Activated CD8-positive, alpha-beta memory T cell treated with anti-CD3 and anti-CD28 coated beads, Interleukin-2, amount 50 U/mL, for 24 hours (primary cell): ENCODE measurements around the gene IRF5.

ENCODE experiments used
- DNase-seq: peaks from one replicate; pipeline ENCODE4 v3.0.0-alpha.2; 2020; ENCODE audit errors: extremely low read depth

Gene IRF5

DNA sequence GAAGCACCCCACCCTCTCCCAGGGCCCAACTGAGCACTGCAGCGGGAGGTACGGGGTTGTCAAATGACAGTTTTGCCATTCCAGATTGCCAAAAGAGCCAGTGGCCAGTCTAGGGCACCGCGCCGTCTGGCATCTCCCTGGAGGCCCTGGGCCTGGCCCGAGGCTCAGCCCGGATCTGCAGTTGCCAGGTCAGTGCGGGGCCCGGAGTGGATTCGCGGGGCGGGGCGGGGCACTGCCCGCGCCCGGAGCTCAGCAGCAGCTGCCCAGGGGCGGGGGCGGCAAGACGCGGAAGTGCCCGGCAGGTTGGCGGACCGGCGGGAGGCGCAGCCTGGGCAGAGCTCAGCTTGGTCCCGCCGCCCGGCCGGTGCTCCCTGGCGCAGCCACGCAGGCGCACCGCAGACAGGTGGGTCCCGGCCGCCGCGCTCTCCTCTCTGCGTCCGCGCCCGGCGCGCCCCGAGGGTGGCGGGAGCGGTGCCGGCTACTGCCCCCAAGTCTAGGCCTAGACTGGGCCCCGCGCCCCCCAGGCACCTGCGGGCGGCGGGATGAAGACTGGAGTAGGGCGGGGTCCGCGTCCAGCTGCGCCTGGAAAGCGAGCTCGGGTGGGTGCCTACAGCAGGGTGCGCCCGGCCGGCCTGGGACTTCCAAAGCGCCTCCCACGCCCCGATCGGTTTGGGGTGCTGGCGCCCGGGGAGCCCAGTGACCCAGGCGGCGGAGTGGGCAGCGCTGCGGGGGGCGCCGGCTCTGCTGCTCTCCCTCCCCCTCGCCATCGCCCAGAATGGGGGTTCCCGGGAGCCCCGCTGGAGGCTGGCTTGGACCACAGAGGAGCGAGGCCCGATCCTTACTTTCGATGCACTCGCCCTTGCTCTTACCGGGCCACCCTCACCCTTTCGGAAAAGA, at the start of gene IRF5:
IRF5 (plus strand) TSS at position 281 of the 897 bp plus-strand sequence. CDS start 4,155 bp downstream, outside the sequence.
- no peak for DNase-seq

- no peak for DNase-seq
Measured at GRCh38 chr7:128888039-128888755, 49.5 kb upstream of the IRF5 start.

- DNase-seq: no peak
Measured at GRCh38 chr7:128888756-128889095, 49.0 kb upstream of the IRF5 start.

- no peak for DNase-seq
Measured at GRCh38 chr7:128889121-128889520, 48.6 kb upstream of the IRF5 start.

- DNase-seq: no peak
Measured at GRCh38 chr7:128890306-128891109, 47.2 kb upstream of the IRF5 start.

DNA sequence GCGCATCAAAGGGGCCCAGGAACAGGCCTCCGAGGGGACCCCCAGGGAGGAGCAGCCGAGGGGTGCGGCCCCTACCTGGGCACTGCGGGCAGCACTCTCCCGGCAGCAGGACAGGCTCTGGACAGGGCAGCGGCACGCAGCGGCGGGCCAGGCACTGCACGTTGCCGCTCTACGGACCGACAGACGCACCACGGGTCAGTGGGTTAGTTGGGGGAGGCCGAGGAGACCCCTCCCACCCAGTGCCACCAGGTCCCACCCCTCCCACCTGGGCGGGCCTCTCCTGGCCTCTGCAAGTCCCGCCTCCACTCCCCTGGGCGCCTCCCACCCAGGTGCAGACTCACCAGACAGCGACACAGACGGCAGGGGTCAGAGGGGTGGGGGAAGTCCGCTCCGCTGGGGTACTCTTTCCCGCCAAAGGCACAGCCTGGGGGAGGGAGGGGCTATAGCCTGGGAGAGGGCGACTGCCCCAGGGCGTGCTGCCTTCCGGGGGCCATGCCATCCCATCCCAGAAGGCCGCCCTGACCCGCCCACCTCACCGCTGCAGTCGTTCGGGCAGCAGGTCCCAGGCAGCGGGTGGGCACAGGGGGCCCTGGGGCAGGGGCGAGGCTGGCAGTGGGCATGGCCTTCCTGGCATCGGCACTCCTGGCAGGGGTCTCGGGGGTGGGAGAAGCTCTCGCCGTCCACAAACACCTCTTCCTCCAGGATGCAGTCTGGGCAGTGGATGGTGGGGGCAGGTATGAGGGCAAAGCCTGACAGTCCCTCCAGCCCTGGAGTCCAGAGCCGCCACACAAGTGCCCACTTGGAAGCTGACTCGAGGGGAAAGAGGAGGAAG, 46.4 kb upstream of the IRF5 start:
- DNase-seq: no peak

DNA sequence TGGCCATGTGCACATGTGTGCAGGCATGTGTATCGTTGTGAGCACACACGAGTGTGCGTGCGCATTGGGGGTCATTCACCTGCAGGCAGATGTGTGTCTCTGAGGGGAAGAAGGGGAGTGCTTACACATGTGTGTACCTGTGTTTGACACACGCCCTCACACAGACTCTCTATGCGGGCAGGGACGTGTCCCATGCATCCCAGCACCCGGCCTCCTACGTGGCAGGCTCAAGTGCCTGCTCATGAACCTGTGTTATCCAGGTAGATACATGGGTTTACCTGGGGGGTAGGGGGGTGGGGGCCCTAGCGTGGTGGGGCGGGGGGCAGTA, 45.8 kb upstream of the IRF5 start:
- DNase-seq: no peak

DNA sequence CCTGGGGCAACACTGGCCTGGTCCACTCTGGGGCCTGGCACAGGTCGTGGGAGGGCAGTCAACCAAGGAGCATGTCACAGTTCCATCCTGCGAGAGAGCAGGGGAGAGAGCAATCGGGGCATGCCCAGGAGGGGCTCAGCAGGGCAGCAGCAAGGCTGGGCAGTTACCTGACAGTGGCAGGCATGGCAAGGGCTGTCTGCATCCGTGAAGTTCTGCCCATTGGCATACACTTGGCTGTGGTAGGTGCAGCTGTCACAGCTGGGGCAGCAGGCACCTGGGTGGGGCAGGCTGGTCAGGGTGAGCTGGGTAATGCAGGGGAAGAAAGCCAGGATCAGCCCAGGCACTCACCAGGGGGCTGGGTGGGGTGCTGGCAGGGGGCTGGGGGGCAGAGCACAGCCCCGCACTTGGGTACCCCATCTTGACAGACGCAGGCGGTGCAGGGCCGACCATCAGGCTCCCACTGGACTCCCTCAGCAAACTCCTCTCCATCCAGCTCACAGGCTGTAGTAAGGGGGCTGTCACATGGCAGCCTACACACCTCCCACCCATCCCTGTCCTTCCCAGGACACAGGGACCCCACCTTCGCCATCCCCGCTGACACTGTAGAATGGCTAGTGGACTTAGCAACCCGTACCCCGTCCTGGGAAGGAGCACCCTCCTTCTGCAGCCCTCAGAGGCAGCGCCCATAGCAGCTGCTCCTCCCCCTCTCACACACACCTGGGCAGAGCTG, 45.0 kb upstream of the IRF5 start:
- DNase-seq: no peak

- no peak for DNase-seq
Measured at GRCh38 chr7:128893251-128894100, 44.3 kb upstream of the IRF5 start.

- no peak for DNase-seq
Measured at GRCh38 chr7:128894101-128894440, 43.7 kb upstream of the IRF5 start.

- DNase-seq: no peak
Measured at GRCh38 chr7:128895320-128895719, 42.4 kb upstream of the IRF5 start.

- no peak for DNase-seq
Measured at GRCh38 chr7:128899392-128899791, 38.3 kb upstream of the IRF5 start.

GRCh38 chr7:128900237-128900636, 37.5 kb upstream of the IRF5 start:
- no peak for DNase-seq

GRCh38 chr7:128902761-128903585, 34.8 kb upstream of the IRF5 start:
- no peak for DNase-seq

DNA sequence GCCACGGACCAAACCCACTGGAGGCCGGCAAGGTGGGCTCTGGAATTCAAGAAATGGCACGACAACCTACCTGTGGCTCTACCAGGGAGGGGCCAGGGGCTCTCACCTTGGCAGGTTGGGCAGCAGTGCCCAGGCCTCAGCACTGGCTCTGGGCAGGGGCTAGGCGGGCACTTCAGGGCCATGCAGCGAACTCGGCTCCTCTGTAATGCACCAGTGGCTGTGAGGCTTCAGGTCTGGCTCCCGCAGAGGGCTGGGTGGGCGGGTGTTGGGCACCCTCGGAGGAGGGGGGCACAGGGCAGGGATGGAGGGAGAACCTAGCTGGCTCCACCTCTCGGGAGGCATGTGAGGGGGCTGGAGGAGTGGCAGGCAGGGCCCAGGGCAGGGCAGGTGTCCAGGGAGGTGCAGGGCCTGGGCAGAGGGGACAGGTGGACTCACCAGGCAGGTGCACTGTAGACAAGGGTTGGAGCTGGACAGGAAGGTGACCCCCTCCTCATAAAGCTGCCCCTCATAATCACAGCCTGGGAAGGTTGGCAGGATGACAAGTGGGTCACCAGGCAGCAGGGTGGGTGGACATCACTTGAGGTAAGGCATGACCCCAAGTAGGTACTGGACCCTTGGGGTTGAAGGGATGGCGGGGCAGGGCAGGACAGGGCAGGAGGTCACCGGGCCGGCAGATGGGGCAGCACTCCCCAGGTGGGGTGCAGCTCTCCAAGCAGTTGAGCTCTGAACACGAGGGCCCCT, 33.9 kb upstream of the IRF5 start:
- no peak for DNase-seq

- DNase-seq: no peak
Measured at GRCh38 chr7:128904381-128905197, 33.1 kb upstream of the IRF5 start.

DNA sequence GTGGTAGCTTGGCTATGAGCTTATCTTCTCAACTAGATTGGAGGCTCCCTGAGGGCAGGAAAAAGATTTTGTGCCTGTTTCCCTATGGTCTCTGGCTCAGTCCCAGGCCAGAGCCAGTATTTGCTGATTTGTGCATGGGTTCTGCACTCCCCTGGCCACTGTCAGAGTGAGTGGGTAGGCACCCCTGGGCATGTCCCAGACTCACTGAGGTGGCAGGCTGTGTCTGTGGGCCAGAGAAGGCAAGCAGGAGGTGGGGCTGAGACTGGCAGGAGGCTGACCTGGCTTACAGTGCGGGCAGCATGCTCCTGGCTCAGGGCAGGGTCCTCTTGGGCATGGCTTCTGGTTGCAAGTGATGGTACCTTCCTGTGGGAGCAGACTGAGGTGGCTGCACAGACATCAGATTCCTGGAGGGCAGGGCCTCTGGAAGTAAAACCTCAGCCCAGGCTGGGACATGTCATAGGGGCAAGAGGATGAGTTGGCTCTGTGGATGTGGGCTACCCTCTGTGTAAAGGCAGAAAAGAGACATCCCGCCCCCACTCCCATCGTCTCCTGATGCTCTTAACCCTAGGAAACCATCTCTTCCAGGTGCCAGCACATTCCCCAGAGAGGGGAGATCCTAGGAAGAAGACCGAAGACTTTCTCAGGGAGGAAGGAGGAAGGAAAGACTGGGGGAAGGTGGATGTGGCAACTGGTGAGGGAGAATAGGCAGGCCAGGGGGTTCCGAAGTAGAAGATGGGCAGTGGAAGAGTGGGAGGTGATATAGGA, 31.5 kb upstream of the IRF5 start:
- no peak for DNase-seq
